ENCODE data around the gene WNT3. TPM values are rescaled to one million over a fixed set of nuclear protein-coding genes. Genes with fewer than 3 reads are reported as not detected.

Gene WNT3
- total and polyA plus RNA-seq, 2 of the 8 experiments (the other 6 are each of a cell fraction or from before 2014, with no cell fraction given) = 0.56 to 2.0 TPM

DNA sequence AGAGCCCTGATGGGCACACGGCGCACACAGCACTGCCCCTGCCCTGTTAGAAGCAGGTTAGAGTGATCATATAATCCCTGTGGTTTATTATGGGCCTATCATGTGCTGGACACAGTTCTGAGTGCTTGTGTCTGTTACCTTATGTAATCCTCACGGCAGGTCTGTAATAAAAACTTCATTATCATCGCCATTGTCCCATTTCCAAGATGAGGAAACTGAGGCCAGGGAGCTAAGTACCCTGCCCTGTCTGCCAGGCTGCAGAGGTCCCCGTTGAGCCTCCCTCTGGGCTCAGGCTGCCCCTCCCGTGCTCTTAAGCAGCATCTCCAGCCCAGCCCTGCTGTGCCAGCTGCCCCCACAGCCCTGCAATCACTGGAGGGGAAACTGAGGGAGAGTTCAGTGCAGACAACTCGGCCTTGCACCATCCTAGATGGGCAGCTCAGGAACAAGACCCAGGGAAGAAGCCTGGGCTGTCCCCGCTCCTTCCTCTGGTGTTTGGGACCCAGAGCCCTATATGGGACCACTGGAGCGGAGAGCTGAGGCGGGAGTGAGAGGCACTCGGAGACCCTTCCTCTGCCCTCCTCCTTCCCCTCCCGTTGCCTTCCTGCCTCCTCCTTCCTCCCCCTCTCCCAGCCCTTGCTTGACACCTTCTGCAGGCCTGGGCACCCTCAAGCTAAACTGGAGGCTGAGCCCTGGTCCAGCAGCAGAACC is 42.0 kb downstream of the WNT3 start:
- H4K8ac ChIP-seq (ENCODE audit: extremely low read depth, insufficient read depth, low read length) = no peak overlapping the region
- H3K56ac ChIP-seq (replicated peaks; ENCODE audit: insufficient read length, low read depth, low read length) = no peak overlapping the region
- no peak overlapping the region for H4K91ac ChIP-seq (replicated peaks; ENCODE audit: insufficient read length, low read length)
- no peak overlapping the region for H3K14ac ChIP-seq (ENCODE audit: insufficient read length)
- H3K36me3 ChIP-seq (ENCODE audit: control insufficient read depth in 2 of 4, insufficient read depth in 4 of 4, low read length in 3 of 4) = no peaks in the 10 kb centered on the region
- no peak overlapping the region for H2BK120ac ChIP-seq (replicated peaks; ENCODE audit: low read depth, low read length)
- no peak overlapping the region for H2BK12ac ChIP-seq (ENCODE audit: low read depth, low read length)
- ChIA-PET CTCF (ENCODE audit: partially characterized antibody) (interaction anchor here (0.9 to 10.7 kb wide), 2 partner anchors 38 to 57 kb away, joined by 3 to 81 read pairs; no protein-coding TSS in a partner anchor), POLR2A (ENCODE audit: partially characterized antibody) (no interaction called here)
- H3K23ac ChIP-seq (ENCODE audit: insufficient read length) = no peak overlapping the region
- WGBS, 2 experiments (ENCODE audit: extremely low coverage in 1 of 2, insufficient coverage in 1 of 2, insufficient read length in 1 of 2, insufficient replicate concordance in 2 of 2, low coverage in 1 of 2, low lambda C conversion rate in 2 of 2, missing lambda C conversion rate in 1 of 2) = 80% methylated on average over 10 of the region's 12 CpGs; no CpG with 5 or more reads in 1 of the 2 experiments
- peaks cover 6 to 18% (median 15%) of the 10 kb centered on the region in 4 experiments for H3K4me1 ChIP-seq (replicated peaks in 1 of 4; ENCODE audit: control insufficient read depth in 3 of 4, insufficient read depth in 4 of 4, low read length in 3 of 4)
- H2AK5ac ChIP-seq (ENCODE audit: low read depth, low read length) = no peak overlapping the region
- H3K4ac ChIP-seq (replicated peaks; ENCODE audit: insufficient read length, low read depth, low read length) = no peak overlapping the region
- no peak overlapping the region for H3K4me2 ChIP-seq (ENCODE audit: insufficient read depth in 1 of 2, low read depth in 2 of 2, low read length in 2 of 2)
- no peak overlapping the region for H2AFZ ChIP-seq (ENCODE audit: low read length)
- H4K20me1 ChIP-seq (replicated peaks in 1 of 2; ENCODE audit: control insufficient read depth in 1 of 2, insufficient read depth in 2 of 2, low read length in 2 of 2) = peaks cover 4 to 8% of the 10 kb centered on the region in 2 experiments
- H3K18ac ChIP-seq (ENCODE audit: extremely low read depth, low read length) = peak overlapping the region; percentile 19; the same call in 1 of the 2 replicates
- H3K79me1 ChIP-seq (ENCODE audit: low read depth, low read length) = no peaks in the 10 kb centered on the region
- H2BK20ac ChIP-seq (ENCODE audit: low read length) = no peak overlapping the region
- H4K5ac ChIP-seq (ENCODE audit: insufficient read length, low read depth, low read length) = no peak overlapping the region
- H3K23me2 ChIP-seq (ENCODE audit: low read depth, low read length) = peaks cover 5% of the 10 kb centered on the region; the same call in 1 of the 2 replicates
- no peak for TF ChIP-seq GABPA (IDR thresholded peaks at IDR 0.05; ENCODE audit: borderline replicate concordance, insufficient read depth, low read length)
- no peak for TF ChIP-seq RFX5 (IDR thresholded peaks at IDR 0.05; ENCODE audit: borderline replicate concordance, low read depth, low read length)
- TF ChIP-seq GTF2F1 (IDR thresholded peaks at IDR 0.05; ENCODE audit: borderline replicate concordance, low read depth, low read length) = no peak
- TF ChIP-seq TAF7 (optimal IDR thresholded peaks at IDR 0.05; ENCODE audit: borderline replicate concordance, low read depth, low read length) = no peak
- TF ChIP-seq, protein P1, sequence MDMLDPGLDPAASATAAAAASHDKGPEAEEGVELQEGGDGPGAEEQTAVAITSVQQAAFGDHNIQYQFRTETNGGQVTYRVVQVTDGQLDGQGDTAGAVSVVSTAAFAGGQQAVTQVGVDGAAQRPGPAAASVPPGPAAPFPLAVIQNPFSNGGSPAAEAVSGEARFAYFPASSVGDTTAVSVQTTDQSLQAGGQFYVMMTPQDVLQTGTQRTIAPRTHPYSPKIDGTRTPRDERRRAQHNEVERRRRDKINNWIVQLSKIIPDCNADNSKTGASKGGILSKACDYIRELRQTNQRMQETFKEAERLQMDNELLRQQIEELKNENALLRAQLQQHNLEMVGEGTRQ (IDR thresholded peaks at IDR 0.05; ENCODE audit: low read length) = no peak
- TF ChIP-seq SIN3A (conservative IDR thresholded peaks at IDR 0.05 in 1 of 2, IDR thresholded peaks at IDR 0.05 in 1 of 2; ENCODE audit: low read depth in 1 of 2, low read length in 2 of 2) = no peak
- no peak for TF ChIP-seq JUND (IDR thresholded peaks at IDR 0.05; ENCODE audit: low read length)
- no peak for TF ChIP-seq KDM5A (IDR thresholded peaks at IDR 0.05; ENCODE audit: low read length)
- TF ChIP-seq SRF (IDR thresholded peaks at IDR 0.05; ENCODE audit: low read depth, low read length) = no peak
- DNase-seq (ENCODE audit: low read depth in 1 of 2, low spot score in 2 of 2) (no peak), FAIRE-seq (no peak)
- H3K27ac ChIP-seq (ENCODE audit: low read depth, low read length) = no peak overlapping the region
- no peak overlapping the region for H2BK5ac ChIP-seq (ENCODE audit: low read depth, low read length)
- H3K9me3 ChIP-seq (ENCODE audit: insufficient read depth in 2 of 2, low read depth in 1 of 2, low read length in 1 of 2) = peaks cover 0 to 2% of the 10 kb centered on the region in 2 experiments; a peak in 1 of 4 replicates
- no peaks in the 10 kb centered on the region for H3K79me2 ChIP-seq (ENCODE audit: control insufficient read depth in 1 of 2, insufficient read depth in 2 of 2, low read length in 2 of 2)
- H2BK15ac ChIP-seq (ENCODE audit: low read length) = no peak overlapping the region
- H3K4me3 ChIP-seq (ENCODE audit: extremely low read depth in 1 of 4, insufficient read depth in 2 of 4, low read depth in 3 of 4, low read length in 4 of 4) = no peak overlapping the region
- no peak overlapping the region for H3K9ac ChIP-seq (replicated peaks in 1 of 4; ENCODE audit: extremely low read depth in 1 of 4, low read depth in 3 of 4, low read length in 3 of 4)
- H3K27me3 ChIP-seq (replicated peaks in 1 of 4; ENCODE audit: control insufficient read depth in 3 of 4, extremely low read depth in 1 of 4, insufficient read depth in 3 of 4, low read length in 3 of 4) = peaks cover 33 to 62% (median 61%) of the 10 kb centered on the region in 4 experiments

All from H1 (cell line).